Activated CD4-positive, alpha-beta T cell treated with anti-CD3 and anti-CD28 coated beads, Interleukin-2, Interleukin-4, amounts not matched to agents 100 ng/mL and 50 ng/mL, durations not matched to agents 16 hours and 8 hours (primary cell): ENCODE measurements around the gene APBB1.
"Not testable (repeated sequence)": the region's sequence is repeated elsewhere in the genome, so short reads cannot be mapped to it uniquely, and the experiment has no call there.

Experiments used
- DNase-seq: peaks from one replicate; pipeline ENCODE4 v3.0.0-alpha.2; 2020; ENCODE audit warnings: low spot score

The APBB1 gene

DNA sequence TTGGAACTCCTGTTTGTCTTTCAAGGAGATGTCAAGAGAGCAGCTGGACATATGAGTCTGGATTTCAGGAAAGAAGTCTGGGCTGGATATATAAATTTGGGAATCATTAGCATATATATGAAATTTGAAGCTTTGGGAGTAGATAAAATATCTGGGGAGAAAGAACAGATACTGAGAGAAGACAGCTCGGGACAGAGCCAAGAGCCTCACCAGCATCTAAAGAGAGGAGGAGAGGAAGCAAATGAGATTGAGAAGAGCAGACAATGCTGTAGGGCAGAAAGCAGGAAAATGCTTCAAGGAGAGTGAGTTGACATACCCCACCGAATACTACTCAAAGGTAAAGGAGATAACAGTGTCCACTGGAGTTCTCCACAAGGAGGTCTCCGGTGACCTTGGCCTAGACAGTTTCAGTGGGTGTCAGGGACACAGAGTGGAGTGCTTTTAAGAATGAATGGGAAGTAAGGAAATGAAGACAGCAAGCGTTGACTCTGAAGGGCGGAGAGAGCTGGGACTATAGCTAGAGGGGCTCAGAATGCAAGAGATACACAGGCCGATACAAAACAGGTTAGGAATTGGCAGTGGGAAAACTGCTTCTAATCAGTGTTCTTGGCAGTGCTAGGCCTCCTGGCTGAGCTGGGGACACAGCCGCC lies 862 bp downstream of the APBB1 start:
- DNase-seq, result no peak

DNA sequence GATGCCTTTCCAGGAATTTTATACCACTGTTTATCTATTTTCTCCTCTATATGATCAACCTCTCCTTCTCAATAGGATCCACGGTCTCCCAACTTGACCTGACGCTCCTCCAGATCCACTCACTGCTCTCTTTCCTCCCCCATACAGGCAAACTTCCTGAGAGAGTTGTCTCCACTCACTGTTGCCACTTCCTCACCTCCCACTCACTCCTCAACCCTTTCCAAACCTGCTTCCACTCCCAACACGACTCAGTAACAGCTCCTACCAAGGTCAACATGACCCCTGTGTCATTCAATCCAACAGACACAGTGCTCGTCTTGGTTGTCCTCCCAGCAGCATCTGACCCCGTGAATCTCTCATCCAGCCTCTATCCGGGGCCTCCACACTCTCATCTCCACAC lies 3.1 kb downstream of the APBB1 start:
- DNase-seq, result no peak

GRCh38 chr11:6414874-6415328 lies 4.0 kb downstream of the APBB1 start:
- peak; percentile 38 for DNase-seq

DNA sequence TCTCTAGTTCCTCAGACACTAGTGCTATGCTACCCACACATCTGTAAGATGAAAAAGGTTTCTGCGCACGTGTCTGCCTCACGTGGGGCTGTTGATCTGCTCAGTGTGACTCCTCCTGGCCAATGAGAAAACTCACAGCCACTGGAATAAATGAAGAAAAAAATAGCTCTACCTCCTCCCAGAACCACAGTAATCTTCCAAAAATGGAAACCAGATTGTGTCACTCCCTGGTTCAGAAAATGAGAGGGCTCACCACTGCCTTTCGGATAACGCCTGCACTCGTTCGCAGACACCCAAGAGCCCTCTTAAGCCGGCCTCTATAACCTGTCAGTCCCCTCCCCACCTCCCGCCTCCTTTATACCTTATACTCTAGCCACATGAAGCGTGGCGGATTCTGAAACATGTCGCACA lies 5.1 kb downstream of the APBB1 start:
- DNase-seq, result peak; percentile 31

DNA sequence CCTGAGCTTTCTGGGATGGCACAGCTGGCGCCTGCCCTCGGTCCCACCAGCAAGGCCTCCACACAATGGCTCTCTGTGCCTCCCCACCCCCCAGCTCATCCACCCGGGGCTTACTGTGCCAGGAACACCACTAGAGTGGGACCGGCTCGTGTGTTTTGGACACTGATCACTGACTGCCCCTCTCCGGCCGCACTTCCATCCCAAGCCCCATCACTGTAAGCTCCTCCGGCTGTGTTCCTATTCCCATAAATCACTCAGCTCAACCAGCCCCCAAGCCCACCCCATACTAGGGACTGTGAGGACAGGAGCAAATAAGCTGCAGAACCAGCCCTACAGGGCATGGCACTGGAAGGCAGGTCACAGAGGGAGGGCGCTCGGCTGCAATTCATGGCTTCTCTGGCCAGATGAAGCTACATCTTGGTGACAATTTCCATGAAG lies 7.3 kb downstream of the APBB1 start:
- DNase-seq, result no peak

DNA sequence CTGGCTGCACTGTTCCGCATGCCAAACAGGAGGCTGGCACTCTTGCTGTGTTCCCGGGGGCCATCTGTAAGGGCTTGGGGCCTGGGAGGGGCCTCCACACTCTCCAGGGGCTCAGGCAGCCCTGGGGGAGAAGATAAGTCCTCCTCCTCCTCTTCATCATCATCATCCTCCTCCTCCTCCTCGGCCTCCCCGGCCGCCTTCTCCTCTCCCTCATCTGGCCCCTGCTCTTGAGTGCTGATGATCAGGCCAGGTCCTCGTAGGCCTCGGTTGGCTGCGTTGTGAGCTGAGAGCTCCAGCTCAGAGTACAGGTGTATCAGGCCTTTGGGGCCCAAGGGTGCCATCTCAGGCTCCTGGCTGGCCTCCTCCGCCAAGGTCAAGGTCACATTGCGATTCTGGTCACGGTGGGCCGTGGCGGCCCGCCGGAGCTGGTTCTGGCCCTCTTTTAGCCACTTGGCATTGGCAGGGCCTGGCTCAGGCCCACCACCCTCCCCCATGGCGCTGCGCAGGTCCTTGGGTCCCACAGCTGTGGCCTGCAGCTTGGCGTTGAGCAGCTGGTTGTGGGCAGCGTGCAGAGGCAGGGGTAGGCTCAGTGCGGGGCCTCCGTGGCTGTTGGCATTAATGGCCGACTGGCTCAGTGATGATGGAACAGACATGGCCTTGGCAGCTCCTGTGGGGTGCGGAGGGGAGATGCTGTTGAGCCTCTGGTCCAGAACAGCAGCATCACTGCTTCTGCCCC lies 8.0 kb downstream of the APBB1 start:
- no peak for DNase-seq

DNA sequence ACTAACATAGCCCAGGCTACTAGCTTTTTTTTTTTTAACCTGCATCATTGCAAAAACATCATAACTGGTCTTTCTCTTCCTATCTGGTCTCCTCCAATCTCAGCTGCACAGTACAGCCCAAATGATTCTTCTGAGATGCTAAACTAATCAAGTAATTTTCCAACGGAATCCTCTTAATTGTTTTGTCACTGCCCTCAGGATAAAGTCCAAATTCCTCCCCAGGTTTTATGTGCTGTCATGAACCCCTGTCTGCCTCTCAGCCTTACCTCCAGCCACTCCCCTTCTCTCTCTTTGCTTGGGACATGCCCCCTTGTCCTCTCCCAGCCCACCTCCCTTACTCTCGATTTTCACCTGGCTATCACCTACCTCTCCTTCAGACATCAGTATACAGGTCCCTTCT lies 12.5 kb downstream of the APBB1 start:
- DNase-seq, result no peak

DNA sequence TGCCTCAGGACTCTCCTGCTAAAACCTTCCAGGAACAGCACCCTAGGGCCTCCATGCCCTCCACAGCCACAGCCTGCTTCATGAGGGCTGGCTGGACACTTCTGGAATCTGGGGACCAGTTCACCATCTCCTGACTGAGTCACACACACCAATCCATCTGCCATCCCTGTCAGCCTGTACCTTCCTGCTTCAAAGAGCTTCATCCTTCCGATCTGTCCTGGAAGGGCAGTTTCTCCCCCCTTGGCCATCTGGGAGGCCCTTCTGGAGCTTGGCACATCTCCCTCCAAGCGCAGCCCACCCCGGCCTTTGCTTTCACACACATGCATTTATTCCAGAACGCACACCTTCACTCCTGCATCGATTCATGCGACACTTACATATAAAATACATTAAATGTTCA lies 13.0 kb downstream of the APBB1 start:
- DNase-seq, result no peak

GRCh38 chr11:6405052-6405667 lies 13.7 kb downstream of the APBB1 start:
- DNase-seq, result no peak

DNA sequence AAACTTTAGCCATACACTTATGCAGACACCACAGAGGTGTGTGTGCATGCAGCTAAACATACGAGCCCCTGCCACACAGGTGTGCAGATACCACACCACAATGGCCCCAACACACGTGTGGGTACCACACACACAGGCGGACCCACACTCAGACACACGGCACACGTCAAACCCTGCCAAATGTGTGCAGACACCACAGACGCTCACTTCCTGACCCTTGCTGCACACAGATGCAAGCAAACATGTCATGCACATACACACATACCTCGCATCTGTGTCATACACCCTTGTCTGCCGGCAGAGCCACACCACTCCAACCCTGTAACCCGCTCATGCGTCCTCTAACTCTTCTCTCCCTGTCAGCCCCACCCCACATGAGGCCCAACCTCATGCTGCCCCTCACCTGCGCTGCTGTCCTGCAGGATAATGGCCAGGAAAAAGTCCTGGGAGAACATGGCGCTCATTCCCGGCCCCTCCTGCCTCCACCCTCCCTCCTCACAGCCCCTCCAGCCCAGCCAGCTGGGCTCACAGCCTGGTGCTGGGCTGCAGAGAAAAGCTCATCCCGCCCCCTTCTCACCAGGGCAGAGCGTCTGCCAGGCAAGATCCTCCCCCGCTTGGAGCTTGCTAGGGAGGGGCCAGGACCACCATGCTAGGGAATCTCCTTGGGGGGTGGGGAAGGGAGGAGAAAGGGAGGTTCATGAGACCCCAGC lies 14.4 kb downstream of the APBB1 start:
- no peak for DNase-seq

- no peak for DNase-seq
Observed at GRCh38 chr11:6403539-6403938, 15.4 kb downstream of the APBB1 start.

GRCh38 chr11:6402561-6402981 lies 16.3 kb downstream of the APBB1 start:
- peak; percentile 93 for DNase-seq

GRCh38 chr11:6402061-6402470 lies 16.8 kb downstream of the APBB1 start:
- DNase-seq, result peak; percentile 56

DNA sequence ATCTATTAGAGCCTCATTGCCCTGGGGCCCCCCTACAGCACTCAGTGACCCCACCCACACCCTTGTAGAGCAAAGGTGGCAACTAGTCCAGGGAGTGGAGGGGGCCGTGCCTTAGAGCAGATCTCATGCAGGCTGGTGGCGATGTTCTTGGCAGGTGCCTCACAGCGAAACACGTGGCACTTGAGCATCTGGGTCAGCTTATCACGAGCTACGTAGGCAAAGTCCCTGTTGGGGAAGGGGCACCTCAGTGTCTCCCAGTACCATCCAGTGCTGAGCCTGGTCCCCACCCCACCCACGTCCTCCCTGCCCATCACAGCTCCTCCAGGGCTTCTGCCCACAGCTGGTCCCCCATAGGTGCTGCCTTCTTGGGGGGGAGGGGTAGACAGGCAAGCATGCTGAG lies 17.4 kb downstream of the APBB1 start:
- no peak for DNase-seq

- no peak for DNase-seq
Observed at GRCh38 chr11:6400431-6401345, 18.2 kb downstream of the APBB1 start.

DNA sequence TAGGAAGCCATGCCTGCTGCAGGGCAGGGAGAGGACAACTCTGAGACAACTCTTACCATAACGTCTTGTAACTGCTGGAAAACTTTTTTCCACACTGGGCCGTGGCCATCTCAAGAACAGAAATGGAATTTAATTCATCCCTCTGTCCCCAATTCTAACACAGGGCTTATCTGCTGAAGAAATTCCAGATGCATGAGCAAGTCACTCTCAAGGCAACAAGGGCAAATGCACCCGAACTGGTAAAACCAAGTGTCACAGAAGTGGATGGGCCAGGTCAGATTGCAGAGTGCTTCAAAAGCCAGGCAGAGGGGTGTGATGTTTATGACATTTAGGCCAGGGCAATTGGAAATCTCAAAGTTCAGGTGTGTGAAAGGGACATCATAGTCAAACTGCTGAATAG lies 21.3 kb downstream of the APBB1 start:
- DNase-seq, result no peak

- no peak for DNase-seq
Observed at GRCh38 chr11:6397156-6397555, 21.7 kb downstream of the APBB1 start.

DNA sequence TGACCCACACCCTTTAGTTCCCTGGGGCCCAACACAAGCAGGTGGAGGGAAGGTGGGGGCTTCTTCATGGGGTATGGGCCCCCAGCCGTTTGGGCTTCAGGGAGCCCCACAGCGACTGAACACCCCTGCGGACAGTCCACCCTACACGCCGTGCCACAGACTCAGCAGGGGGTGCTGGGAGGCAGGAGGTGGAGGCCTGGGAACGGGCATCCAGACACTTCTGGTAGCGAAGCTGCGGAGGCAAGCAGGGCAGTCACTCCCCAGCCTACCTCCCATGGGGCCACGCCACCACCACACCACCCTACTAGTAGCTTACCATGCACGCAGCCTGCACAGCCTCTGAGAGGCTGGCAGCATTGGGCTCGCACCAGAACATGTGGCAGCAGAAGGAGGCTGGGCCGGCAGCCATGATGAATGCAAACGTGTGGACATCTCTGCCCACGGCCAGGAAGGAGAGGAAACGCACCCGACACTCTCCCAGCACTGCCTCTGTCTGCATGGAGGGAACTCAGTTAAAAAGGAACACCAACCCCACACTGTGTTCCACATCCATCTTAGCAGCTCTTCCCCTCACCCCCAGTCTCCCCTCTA lies 23.3 kb downstream of the APBB1 start:
- DNase-seq, result no peak

GRCh38 chr11:6393989-6394670 lies 24.8 kb downstream of the APBB1 start:
- DNase-seq, result no peak

GRCh38 chr11:6392251-6392650 lies 26.6 kb downstream of the APBB1 start:
- not testable (repeated sequence) for DNase-seq
